ENCODE results near the gene MEIKIN.
"Not testable (repeated sequence)": the region's sequence is repeated elsewhere in the genome, so short reads cannot be mapped to it uniquely, and the experiment has no call there.

Gene MEIKIN

DNA sequence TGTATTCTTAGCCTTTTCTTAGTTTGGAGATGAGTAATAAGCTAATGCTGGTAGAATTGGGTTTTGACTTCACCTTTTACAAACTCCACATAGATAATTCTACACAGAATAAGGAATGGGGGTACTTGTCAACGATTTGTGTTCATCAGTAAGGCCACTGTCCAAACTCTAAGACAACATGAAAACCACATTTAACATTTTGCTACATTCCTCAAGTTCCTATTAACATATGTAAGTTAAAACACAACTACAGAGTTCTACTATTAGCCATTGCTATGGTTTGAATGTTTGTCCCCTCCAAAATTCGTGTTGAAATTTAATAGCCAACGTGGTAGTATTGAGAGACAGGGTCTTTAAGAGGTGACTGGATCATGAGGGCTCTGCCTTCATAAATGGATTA, 31.9 kb downstream of the MEIKIN start:
- H3K4me3 ChIP-seq (ENCODE audit: low read depth, low read length): no peak overlapping the region
- no peaks in the 10 kb centered on the region for H3K79me2 ChIP-seq
- no peak overlapping the region for H3K27ac ChIP-seq
- H3K4me1 ChIP-seq: no peaks in the 10 kb centered on the region
- no peaks in the 10 kb centered on the region for H3K9me3 ChIP-seq (ENCODE audit: control insufficient read depth, low read length)
- TF ChIP-seq, protein P1, sequence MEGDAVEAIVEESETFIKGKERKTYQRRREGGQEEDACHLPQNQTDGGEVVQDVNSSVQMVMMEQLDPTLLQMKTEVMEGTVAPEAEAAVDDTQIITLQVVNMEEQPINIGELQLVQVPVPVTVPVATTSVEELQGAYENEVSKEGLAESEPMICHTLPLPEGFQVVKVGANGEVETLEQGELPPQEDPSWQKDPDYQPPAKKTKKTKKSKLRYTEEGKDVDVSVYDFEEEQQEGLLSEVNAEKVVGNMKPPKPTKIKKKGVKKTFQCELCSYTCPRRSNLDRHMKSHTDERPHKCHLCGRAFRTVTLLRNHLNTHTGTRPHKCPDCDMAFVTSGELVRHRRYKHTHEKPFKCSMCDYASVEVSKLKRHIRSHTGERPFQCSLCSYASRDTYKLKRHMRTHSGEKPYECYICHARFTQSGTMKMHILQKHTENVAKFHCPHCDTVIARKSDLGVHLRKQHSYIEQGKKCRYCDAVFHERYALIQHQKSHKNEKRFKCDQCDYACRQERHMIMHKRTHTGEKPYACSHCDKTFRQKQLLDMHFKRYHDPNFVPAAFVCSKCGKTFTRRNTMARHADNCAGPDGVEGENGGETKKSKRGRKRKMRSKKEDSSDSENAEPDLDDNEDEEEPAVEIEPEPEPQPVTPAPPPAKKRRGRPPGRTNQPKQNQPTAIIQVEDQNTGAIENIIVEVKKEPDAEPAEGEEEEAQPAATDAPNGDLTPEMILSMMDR (IDR thresholded peaks at IDR 0.05): no peak
- H2AFZ ChIP-seq: no peak overlapping the region
- H3K36me3 ChIP-seq (ENCODE audit: control insufficient read depth, insufficient read depth, low read length): no peaks in the 10 kb centered on the region
- H3K27me3 ChIP-seq (ENCODE audit: control insufficient read depth, insufficient read depth, low read length): no peaks in the 10 kb centered on the region
- no peak overlapping the region for H3K9ac ChIP-seq
- no peak overlapping the region for H3K4me2 ChIP-seq (ENCODE audit: low read length)

DNA sequence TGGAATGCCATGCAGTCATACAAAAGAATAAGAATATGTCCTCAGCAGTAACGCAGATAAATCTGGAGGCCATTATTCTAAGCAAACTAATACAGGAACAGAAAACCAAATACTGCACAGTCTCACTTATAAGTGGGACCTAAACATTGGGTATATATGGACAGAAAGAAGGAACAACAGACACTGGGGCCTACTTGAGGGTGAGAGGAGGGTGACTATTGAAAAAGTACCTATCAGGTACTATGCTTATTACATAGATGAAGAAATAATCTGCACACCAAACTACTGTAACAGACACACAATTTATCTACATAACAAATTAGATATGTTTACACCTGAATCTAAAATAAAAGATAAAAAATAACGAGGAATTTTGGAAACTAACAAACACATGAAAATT, 38.8 kb downstream of the MEIKIN start:
- Histone ChIP-seq H3K36me3 (ENCODE audit: control insufficient read depth, insufficient read depth, low read length) (no peaks in the 10 kb centered on the region), H3K4me1 (no peaks in the 10 kb centered on the region), H3K4me2 (ENCODE audit: low read length) (no peak overlapping the region), H2AFZ (no peak overlapping the region), H3K27me3 (ENCODE audit: control insufficient read depth, insufficient read depth, low read length) (no peaks in the 10 kb centered on the region), H3K4me3 (ENCODE audit: low read depth, low read length) (no peak overlapping the region), H3K27ac (no peak overlapping the region), H3K79me2 (no peaks in the 10 kb centered on the region), H3K9me3 (ENCODE audit: control insufficient read depth, low read length) (no peaks in the 10 kb centered on the region), H3K9ac (no peak overlapping the region)
- TF ChIP-seq, protein P1 (IDR thresholded peaks at IDR 0.05): no peak

DNA sequence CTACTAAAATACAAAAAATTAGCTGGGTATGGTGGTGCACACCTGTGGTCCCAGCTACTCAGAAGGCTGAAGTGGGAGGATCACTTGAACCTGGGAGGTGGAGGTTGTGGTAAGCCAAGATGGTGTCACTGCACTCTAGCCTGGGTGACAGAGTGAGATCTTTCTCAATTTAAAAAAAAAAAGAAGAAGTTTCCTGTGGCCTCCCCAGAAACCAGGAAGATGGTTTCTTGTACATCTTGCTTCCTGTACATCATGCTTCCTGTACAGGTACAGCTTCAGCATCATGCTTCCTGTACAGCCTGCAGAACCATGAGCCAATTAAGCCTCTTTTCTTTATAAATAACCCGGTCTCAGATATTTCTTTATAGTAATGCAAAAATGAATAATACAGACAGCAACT, 43.2 kb downstream of the MEIKIN start:
- not testable (repeated sequence) for H3K36me3 ChIP-seq (ENCODE audit: control insufficient read depth, insufficient read depth, low read length); H3K4me2 ChIP-seq (ENCODE audit: low read length); H3K9ac ChIP-seq; H3K9me3 ChIP-seq (ENCODE audit: control insufficient read depth, low read length); H3K4me3 ChIP-seq (ENCODE audit: low read depth, low read length); H3K27ac ChIP-seq; H3K79me2 ChIP-seq; H2AFZ ChIP-seq; H3K4me1 ChIP-seq; H3K27me3 ChIP-seq (ENCODE audit: control insufficient read depth, insufficient read depth, low read length)

DNA sequence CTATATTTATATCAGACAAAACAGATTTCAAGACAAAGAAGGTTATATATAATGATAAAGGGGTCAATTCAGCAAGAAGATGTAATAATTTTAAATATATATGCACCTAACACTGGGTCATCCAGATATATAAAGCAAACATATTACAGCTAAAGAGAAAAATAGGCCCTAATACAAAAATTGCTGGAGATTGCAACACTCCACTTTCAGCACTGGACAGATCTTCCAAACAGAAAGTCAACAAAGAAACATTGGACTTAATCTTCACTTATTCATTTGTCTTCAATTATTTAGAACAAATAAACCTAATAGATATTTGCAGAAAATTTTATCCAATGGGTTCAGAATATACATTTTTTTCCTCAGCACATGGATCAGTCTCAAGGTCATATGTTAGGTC, 45.8 kb downstream of the MEIKIN start:
- H3K9ac ChIP-seq: no peak overlapping the region
- H3K4me1 ChIP-seq: no peaks in the 10 kb centered on the region
- H2AFZ ChIP-seq: no peak overlapping the region
- no peaks in the 10 kb centered on the region for H3K9me3 ChIP-seq (ENCODE audit: control insufficient read depth, low read length)
- H3K27me3 ChIP-seq (ENCODE audit: control insufficient read depth, insufficient read depth, low read length): no peaks in the 10 kb centered on the region
- no peaks in the 10 kb centered on the region for H3K36me3 ChIP-seq (ENCODE audit: control insufficient read depth, insufficient read depth, low read length)
- no peak overlapping the region for H3K27ac ChIP-seq
- no peaks in the 10 kb centered on the region for H3K79me2 ChIP-seq
- no peak overlapping the region for H3K4me2 ChIP-seq (ENCODE audit: low read length)
- TF ChIP-seq, protein P1 (IDR thresholded peaks at IDR 0.05): no peak
- no peak overlapping the region for H3K4me3 ChIP-seq (ENCODE audit: low read depth, low read length)

DNA sequence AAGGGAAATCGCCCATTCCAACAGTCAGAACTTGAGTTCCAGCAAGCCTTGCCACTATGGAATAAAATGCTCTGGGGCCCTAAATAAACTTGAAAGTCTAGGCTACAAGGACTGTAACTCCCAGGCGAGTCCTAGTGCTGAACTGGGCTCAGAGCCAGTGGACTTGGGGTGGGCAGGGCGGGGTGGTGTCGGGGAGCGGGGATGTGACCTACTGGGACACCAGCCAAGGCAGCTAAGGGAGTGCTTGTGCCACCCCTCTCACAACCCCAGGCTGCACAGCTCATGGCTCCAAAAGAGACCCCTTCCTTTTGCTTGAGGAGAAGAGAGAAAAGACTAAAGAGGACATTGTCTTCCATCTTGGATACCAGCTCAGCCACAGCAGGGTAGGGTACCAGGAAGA, 61.5 kb downstream of the MEIKIN start:
- no peaks in the 10 kb centered on the region for H3K4me1 ChIP-seq

More for the DNA sequence above, 61.5 kb downstream of the MEIKIN start:
- Histone ChIP-seq H3K9ac (no peak overlapping the region), H3K27ac (no peak overlapping the region), H3K4me3 (ENCODE audit: low read depth, low read length) (no peak overlapping the region), H3K36me3 (ENCODE audit: control insufficient read depth, insufficient read depth, low read length) (no peaks in the 10 kb centered on the region), H2AFZ (no peak overlapping the region), H3K27me3 (ENCODE audit: control insufficient read depth, insufficient read depth, low read length) (no peaks in the 10 kb centered on the region), H3K79me2 (no peaks in the 10 kb centered on the region), H3K9me3 (ENCODE audit: control insufficient read depth, low read length) (no peaks in the 10 kb centered on the region), H3K4me2 (ENCODE audit: low read length) (no peak overlapping the region)
- TF ChIP-seq, protein P1 (IDR thresholded peaks at IDR 0.05): no peak
